Neural cell (in vitro differentiated cells): ENCODE data around the gene FLII. TPM values are rescaled to one million over a fixed set of nuclear protein-coding genes. Genes with fewer than 3 reads are reported as not detected.

Source experiments
- H2AFZ ChIP-seq: fragments of 200-600, 300-800 bp; sonication (generic), shearing (Covaris generic); 2 replicates; pipeline ENCODE4 v1.6.0; 2014; ENCODE audit warnings: low read depth, mild to moderate bottlenecking, antibody characterized with exemption, low read length, moderate library complexity
- H3F3A ChIP-seq: fragments of 200-600 bp; shearing (Covaris generic); 2 replicates; pipeline ENCODE4 v1.6.1; 2016; ENCODE audit warnings: mild to moderate bottlenecking, moderate library complexity, mixed read lengths, antibody characterized with exemption, low read length; ENCODE audit not compliant: insufficient read depth, poor library complexity, severe bottlenecking
- H3K27ac ChIP-seq: fragments of 200-600, 300-800 bp; sonication (generic), shearing (Covaris generic); 2 replicates; pipeline ENCODE4 v1.5.1; 2014; ENCODE audit warnings: mild to moderate bottlenecking, low read length, moderate library complexity
- H3K27me3 ChIP-seq: fragments of 300-800, 200-600 bp; sonication (generic), shearing (Covaris generic); 2 replicates; pipeline ENCODE4 v1.6.0; 2014; ENCODE audit warnings: mild to moderate bottlenecking, low read depth, low read length, moderate library complexity; ENCODE audit not compliant: insufficient read depth
- H3K36me3 ChIP-seq: fragments of 300-800, 200-600 bp; sonication (generic), shearing (Covaris generic); 2 replicates; pipeline ENCODE4 v1.5.1; 2014; ENCODE audit warnings: mild to moderate bottlenecking, antibody characterized with exemption, low read length, moderate library complexity; ENCODE audit not compliant: insufficient read depth
- H3K4me2 ChIP-seq: fragments of 300-800, 200-600 bp; sonication (generic), shearing (Covaris generic); 2 replicates; pipeline ENCODE4 v1.6.0; 2014; ENCODE audit warnings: mild to moderate bottlenecking, low read length
- H3K4me3 ChIP-seq: fragments of 300-800, 200-600 bp; sonication (generic), shearing (Covaris generic); 2 replicates; pipeline ENCODE4 v1.5.1; 2014; ENCODE audit warnings: mild to moderate bottlenecking, low read length, moderate library complexity
- H3K79me2 ChIP-seq: fragments of 200-600 bp; shearing (Covaris generic); replicated peaks from 2 replicates; pipeline ENCODE4 v1.6.0; 2014; ENCODE audit warnings: mild to moderate bottlenecking, low read length, moderate library complexity; ENCODE audit not compliant: insufficient read depth
- H3K9ac ChIP-seq: fragments of 300-800, 200-600 bp; sonication (generic), shearing (Covaris generic); 2 replicates; pipeline ENCODE4 v1.6.1; 2016; ENCODE audit warnings: mild to moderate bottlenecking, low read length, mixed read lengths
- H3K9me2 ChIP-seq: fragments of 200-600 bp; shearing (Covaris generic); 2 replicates; pipeline ENCODE4 v1.6.1; 2016; ENCODE audit warnings: mild to moderate bottlenecking, low read length, mixed read lengths; ENCODE audit not compliant: insufficient read depth
- H3K9me3 ChIP-seq: fragments of 200-600, 300-800 bp; sonication (generic), shearing (Covaris generic); 2 replicates; pipeline ENCODE4 v1.6.1; 2016; ENCODE audit warnings: mild to moderate bottlenecking, mixed run types, low read length, moderate library complexity, mixed read lengths
- H4K20me1 ChIP-seq: fragments of 200-600 bp; shearing (Covaris generic); 2 replicates; pipeline ENCODE4 v1.6.1; 2016; ENCODE audit warnings: mild to moderate bottlenecking, mixed run types; ENCODE audit not compliant: insufficient read depth
- EP300 ChIP-seq: fragments of 450-650 bp; conservative IDR thresholded peaks from 2 replicates; pipeline ENCODE4 v1.6.1; 2014; ENCODE audit warnings: antibody characterized with exemption, mild to moderate bottlenecking, moderate library complexity; ENCODE audit not compliant: poor library complexity, severe bottlenecking
- EZH2 ChIP-seq: fragments of 200-600, 300-800 bp; shearing (Covaris generic), sonication (generic); IDR thresholded peaks from 2 replicates; pipeline ENCODE4 v1.6.1; 2014; ENCODE audit warnings: antibody characterized with exemption, low read length, borderline replicate concordance, mild to moderate bottlenecking; ENCODE audit not compliant: insufficient read depth, poor library complexity, severe bottlenecking
- MXI1 ChIP-seq: fragments of 450-650 bp; conservative IDR thresholded peaks from 2 replicates; pipeline ENCODE4 v1.6.1; 2014; ENCODE audit warnings: antibody characterized with exemption, mild to moderate bottlenecking; ENCODE audit not compliant: poor library complexity, severe bottlenecking
- POLR2AphosphoS5 ChIP-seq: IDR thresholded peaks from 2 replicates; pipeline ENCODE4 v1.6.1; 2012
- RAD21 ChIP-seq: fragments of 450-650 bp; conservative IDR thresholded peaks from 2 replicates; pipeline ENCODE4 v1.6.1; 2014; ENCODE audit warnings: antibody characterized with exemption, mild to moderate bottlenecking, moderate library complexity
- SMC3 ChIP-seq: fragments of 450-650 bp; conservative IDR thresholded peaks from 2 replicates; pipeline ENCODE4 v1.6.1; 2014; ENCODE audit warnings: antibody characterized with exemption, mild to moderate bottlenecking, moderate library complexity; ENCODE audit not compliant: poor library complexity
- TAF1 ChIP-seq: IDR thresholded peaks from 2 replicates; pipeline ENCODE4 v1.6.1; 2012; ENCODE audit warnings: low read depth
- polyA plus RNA-seq: library from polyadenylated mRNA; depleted of rRNA; stranded (reverse); fragments of >200 nt; gene quantifications from 2 replicates; pipeline ENCODE4 v1.2.3, GENCODE V29; 2014
- TF ChIP-seq, protein P1 (sequence below): fragments of 450-650 bp; IDR thresholded peaks from 2 replicates; pipeline ENCODE4 v1.5.1; 2014; ENCODE audit warnings: antibody characterized with exemption, mild to moderate bottlenecking, moderate library complexity; ENCODE audit not compliant: poor library complexity, severe bottlenecking
- TF ChIP-seq, protein P2 (sequence below): IDR thresholded peaks from 2 replicates; pipeline ENCODE4 v1.6.1; 2012; ENCODE audit warnings: borderline replicate concordance

The FLII gene
- polyA plus RNA-seq, 1 donor from 2014 or later: 93.0 TPM

DNA sequence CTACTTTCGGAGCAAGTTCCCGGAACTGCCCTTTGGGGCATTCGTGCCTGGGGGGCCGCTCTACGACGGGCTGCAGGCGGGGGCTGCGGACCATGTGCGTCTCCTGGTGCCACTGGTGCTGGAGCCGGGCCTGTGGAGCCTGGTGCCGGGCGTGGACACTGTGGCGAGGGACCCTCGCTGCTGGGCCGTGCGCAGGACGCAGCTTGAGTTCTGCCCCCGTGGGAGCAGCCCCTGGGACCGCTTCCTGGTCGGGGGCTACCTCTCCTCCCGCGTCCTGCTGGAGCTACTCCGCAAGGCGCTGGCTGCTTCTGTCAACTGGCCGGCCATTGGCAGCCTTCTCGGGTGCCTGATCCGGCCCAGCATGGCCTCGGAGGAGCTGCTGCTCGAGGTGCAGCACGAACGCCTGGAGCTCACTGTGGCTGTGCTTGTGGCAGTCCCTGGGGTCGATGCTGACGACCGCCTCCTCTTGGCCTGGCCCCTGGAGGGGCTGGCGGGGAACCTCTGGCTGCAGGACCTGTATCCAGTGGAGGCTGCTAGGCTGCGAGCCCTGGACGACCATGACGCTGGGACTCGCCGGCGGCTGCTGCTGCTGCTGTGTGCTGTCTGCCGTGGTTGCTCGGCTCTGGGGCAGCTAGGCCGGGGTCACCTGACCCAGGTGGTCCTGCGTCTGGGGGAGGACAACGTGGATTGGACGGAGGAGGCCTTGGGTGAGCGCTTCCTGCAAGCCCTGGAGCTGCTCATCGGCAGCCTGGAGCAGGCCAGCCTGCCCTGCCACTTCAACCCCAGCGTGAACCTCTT is 5.5 kb upstream of the FLII start:
- Histone ChIP-seq H3K4me3 (no peak overlapping the region), H4K20me1 (no peaks in the 10 kb centered on the region), H2AFZ (no peak overlapping the region), H3F3A (no peaks in the 10 kb centered on the region), H3K79me2 (peaks cover 15% of the 10 kb centered on the region), H3K9ac (no peak overlapping the region), H3K27ac (no peak overlapping the region), H3K9me2 (no peaks in the 10 kb centered on the region), H3K9me3 (no peaks in the 10 kb centered on the region), H3K27me3 (no peaks in the 10 kb centered on the region), H3K4me2 (no peak overlapping the region), H3K36me3 (no peaks in the 10 kb centered on the region)
- TF ChIP-seq POLR2AphosphoS5 (no peak), MXI1 (no peak), EZH2 (no peak)

DNA sequence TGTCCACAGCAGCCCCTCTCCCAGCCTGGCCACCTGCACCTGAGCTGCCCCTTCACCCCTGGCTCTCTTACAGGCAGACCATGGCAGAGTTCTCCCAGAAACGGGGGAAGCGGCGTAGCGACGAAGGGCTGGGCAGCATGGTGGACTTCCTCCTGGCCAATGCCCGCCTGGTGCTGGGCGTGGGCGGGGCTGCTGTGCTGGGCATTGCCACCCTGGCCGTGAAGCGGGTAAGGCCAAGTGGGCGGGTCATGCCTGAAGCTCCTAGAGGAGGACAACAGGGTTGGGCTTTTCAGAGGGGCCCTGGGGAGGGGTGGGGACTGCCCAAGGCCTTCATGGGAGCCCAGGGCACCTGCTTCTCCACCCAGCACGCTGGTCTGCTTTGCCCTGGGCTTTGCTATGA is 4.1 kb upstream of the FLII start:
- Histone ChIP-seq H3K4me3 (no peak overlapping the region), H3K79me2 (peaks cover 23% of the 10 kb centered on the region), H3F3A (no peaks in the 10 kb centered on the region), H3K36me3 (no peaks in the 10 kb centered on the region), H3K9me3 (no peaks in the 10 kb centered on the region), H3K27me3 (no peaks in the 10 kb centered on the region), H3K9ac (no peak overlapping the region), H3K4me2 (no peak overlapping the region), H3K9me2 (no peaks in the 10 kb centered on the region), H3K27ac (no peak overlapping the region), H4K20me1 (no peaks in the 10 kb centered on the region), H2AFZ (no peak overlapping the region)
- TF ChIP-seq EP300: no peak
- no peak for TF ChIP-seq POLR2AphosphoS5
- TF ChIP-seq, protein P1, sequence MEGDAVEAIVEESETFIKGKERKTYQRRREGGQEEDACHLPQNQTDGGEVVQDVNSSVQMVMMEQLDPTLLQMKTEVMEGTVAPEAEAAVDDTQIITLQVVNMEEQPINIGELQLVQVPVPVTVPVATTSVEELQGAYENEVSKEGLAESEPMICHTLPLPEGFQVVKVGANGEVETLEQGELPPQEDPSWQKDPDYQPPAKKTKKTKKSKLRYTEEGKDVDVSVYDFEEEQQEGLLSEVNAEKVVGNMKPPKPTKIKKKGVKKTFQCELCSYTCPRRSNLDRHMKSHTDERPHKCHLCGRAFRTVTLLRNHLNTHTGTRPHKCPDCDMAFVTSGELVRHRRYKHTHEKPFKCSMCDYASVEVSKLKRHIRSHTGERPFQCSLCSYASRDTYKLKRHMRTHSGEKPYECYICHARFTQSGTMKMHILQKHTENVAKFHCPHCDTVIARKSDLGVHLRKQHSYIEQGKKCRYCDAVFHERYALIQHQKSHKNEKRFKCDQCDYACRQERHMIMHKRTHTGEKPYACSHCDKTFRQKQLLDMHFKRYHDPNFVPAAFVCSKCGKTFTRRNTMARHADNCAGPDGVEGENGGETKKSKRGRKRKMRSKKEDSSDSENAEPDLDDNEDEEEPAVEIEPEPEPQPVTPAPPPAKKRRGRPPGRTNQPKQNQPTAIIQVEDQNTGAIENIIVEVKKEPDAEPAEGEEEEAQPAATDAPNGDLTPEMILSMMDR: no peak
- TF ChIP-seq SMC3: no peak
- no peak for TF ChIP-seq TAF1
- TF ChIP-seq EZH2: no peak
- TF ChIP-seq RAD21: no peak
- TF ChIP-seq, protein P2, sequence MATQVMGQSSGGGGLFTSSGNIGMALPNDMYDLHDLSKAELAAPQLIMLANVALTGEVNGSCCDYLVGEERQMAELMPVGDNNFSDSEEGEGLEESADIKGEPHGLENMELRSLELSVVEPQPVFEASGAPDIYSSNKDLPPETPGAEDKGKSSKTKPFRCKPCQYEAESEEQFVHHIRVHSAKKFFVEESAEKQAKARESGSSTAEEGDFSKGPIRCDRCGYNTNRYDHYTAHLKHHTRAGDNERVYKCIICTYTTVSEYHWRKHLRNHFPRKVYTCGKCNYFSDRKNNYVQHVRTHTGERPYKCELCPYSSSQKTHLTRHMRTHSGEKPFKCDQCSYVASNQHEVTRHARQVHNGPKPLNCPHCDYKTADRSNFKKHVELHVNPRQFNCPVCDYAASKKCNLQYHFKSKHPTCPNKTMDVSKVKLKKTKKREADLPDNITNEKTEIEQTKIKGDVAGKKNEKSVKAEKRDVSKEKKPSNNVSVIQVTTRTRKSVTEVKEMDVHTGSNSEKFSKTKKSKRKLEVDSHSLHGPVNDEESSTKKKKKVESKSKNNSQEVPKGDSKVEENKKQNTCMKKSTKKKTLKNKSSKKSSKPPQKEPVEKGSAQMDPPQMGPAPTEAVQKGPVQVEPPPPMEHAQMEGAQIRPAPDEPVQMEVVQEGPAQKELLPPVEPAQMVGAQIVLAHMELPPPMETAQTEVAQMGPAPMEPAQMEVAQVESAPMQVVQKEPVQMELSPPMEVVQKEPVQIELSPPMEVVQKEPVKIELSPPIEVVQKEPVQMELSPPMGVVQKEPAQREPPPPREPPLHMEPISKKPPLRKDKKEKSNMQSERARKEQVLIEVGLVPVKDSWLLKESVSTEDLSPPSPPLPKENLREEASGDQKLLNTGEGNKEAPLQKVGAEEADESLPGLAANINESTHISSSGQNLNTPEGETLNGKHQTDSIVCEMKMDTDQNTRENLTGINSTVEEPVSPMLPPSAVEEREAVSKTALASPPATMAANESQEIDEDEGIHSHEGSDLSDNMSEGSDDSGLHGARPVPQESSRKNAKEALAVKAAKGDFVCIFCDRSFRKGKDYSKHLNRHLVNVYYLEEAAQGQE: no peak
- TF ChIP-seq MXI1: no peak

DNA sequence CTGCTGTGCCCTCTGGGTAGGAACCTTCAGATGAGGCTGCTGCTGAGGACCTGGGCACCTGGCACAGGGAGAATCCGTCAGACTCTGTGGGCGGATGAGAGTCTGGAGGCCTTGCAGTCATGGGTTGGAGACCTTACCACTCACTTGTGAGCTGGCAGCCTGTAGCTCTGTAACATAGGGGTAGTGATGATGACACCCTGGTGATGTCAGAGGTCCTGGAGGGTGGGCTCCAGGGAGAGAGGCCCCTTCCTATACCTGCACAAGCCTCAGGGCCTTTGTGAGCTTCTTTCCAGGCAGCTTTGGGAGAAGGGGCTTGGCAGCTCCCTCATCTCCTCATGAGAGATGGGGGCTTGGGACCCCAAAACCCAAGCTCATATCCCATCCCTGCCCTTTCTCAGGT is 3.6 kb upstream of the FLII start:
- H3K9me2 ChIP-seq: no peaks in the 10 kb centered on the region
- no peaks in the 10 kb centered on the region for H3K27me3 ChIP-seq
- H3K4me2 ChIP-seq: no peak overlapping the region
- no peak overlapping the region for H3K27ac ChIP-seq
- H3K4me3 ChIP-seq: peak overlapping the region; percentile 91
- H3K79me2 ChIP-seq: peaks cover 28% of the 10 kb centered on the region
- H3K9me3 ChIP-seq: no peaks in the 10 kb centered on the region
- no peak for TF ChIP-seq POLR2AphosphoS5
- no peak for TF ChIP-seq RAD21
- no peak for TF ChIP-seq SMC3
- TF ChIP-seq TAF1: no peak
- TF ChIP-seq EZH2: no peak
- TF ChIP-seq EP300: no peak
- TF ChIP-seq, protein P1: no peak
- H3K36me3 ChIP-seq: no peaks in the 10 kb centered on the region
- H4K20me1 ChIP-seq: no peaks in the 10 kb centered on the region
- no peaks in the 10 kb centered on the region for H3F3A ChIP-seq
- peak overlapping the region; percentile 86 for H3K9ac ChIP-seq
- H2AFZ ChIP-seq: no peak overlapping the region
